ENCODE data around the gene IMMP2L.

GRCh38 chr7:111561654-111561903 is 713 bp downstream of the IMMP2L start:
- TF ChIP-seq EZH2 (IDR thresholded peaks at IDR 0.05; ENCODE audit: borderline replicate concordance, low read depth, low read length, severe bottlenecking) = no peak
- TF ChIP-seq, protein P1, sequence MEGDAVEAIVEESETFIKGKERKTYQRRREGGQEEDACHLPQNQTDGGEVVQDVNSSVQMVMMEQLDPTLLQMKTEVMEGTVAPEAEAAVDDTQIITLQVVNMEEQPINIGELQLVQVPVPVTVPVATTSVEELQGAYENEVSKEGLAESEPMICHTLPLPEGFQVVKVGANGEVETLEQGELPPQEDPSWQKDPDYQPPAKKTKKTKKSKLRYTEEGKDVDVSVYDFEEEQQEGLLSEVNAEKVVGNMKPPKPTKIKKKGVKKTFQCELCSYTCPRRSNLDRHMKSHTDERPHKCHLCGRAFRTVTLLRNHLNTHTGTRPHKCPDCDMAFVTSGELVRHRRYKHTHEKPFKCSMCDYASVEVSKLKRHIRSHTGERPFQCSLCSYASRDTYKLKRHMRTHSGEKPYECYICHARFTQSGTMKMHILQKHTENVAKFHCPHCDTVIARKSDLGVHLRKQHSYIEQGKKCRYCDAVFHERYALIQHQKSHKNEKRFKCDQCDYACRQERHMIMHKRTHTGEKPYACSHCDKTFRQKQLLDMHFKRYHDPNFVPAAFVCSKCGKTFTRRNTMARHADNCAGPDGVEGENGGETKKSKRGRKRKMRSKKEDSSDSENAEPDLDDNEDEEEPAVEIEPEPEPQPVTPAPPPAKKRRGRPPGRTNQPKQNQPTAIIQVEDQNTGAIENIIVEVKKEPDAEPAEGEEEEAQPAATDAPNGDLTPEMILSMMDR (IDR thresholded peaks at IDR 0.05; ENCODE audit: borderline replicate concordance, extremely low read depth, low read length, poor library complexity, severe bottlenecking) = no peak
